GM21367 (cell line): ENCODE results near the gene GPR143.

ENCODE experiments used
- ATAC-seq: cut with Tn5 transposase; IDR thresholded peaks from one replicate; pipeline ENCODE4 v1.9.1; 2021; ENCODE audit not compliant: unreplicated experiment

Gene GPR143

GRCh38 chrX:9708923-9709553, 56.6 kb downstream of the GPR143 start:
- ATAC-seq = peak; percentile 79

DNA sequence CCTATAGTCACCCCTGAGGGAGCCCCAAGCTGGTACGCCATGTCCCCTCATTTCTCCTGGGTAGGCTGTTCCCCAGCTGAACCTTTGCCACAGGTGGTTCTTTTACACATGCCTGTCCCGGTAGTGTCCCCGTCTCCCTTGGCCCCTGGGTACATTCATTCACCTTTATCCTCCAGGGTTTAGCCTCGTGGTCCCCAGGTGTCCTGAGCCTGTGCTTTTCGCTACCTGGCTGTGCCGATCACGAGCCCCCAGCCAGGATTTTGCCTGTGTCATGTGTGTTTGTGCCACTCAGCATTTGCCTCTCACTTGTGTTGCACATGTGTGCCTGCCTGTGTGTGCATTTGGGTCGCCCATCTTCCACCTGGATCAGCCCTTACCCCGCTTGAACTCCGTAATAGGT, 57.6 kb downstream of the GPR143 start:
- no peak for ATAC-seq

DNA sequence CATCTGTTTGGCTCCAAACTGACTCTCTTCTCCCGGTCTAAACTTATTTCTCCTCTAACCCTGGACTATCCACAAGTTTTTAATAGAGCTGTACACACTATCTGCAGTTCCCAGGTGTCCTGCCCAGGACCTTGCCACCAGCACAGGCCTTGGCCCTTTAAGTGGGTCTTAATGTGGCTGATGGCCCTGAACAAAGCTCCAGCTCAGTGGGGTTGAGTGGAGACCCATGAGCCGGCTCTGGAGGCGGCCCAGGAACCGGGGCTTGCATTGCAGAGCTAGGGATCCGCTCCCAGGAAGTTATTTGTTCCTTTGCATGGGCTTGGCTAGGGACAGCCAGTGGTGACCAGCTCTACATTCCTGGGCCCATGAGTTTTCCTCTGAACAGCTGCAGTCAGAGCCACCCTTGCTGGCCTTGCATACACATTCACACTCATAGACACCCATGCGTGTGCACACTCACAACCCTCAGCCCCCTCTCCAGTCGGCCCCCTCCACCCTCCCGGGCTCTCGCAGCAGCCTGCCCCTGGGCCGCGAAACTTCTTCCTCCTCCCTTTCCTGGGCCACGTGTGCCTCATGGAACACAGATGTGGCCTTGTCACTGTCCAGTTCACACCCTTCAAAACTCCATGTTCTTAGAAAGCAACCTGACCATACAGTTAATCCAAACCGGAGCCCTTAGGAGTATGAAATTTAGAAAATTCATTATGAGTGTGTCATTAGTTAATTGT, 58.2 kb downstream of the GPR143 start:
- no peak for ATAC-seq

DNA sequence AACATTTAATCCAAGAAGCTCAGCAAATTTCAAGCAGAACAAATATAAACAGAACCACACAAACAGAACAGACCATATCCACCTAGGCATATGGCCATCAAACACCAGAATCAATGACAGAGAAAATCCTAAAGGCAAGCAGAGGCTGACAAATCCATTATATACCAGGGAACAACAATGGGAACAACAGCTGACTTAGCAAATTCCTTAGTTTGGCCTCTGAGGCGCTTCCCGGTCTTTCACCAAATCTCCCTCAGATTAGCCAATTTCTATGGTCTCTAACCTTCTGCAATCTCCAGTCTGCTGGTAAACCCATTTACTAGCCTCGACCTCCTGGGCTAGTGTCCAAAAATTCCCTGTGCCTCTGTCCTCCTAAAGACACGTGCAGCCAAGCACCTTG, 59.2 kb downstream of the GPR143 start:
- ATAC-seq = no peak

DNA sequence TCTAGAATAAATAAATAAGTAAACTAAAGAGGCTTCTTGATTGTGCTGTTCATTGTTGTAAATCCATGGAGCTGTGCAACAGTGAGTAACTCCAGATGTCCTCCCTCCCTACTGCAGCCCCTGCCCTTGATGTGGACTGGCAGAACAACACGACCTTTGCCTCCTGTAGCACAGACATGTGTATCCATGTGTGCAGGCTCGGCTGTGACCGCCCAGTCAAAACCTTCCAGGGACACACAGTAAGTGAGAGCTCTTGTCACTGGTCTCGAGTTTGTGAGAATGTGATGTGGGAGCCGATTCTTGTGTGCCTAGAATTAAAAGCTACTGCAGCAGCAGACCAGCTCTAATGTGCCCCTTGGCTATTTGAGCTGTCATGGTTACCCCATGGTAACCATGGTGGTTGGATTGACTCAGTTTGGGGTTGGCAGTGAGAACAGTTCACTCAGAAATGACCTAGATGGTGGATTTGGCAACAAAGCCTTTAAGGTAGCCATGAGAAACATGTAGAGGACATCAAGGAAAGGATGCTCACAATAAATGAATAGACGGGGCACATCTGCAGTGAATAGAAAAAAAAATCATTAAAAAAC, 60.7 kb downstream of the GPR143 start:
- ATAC-seq = no peak

- ATAC-seq = no peak
Measured at GRCh38 chrX:9703406-9703805, 62.2 kb downstream of the GPR143 start.

DNA sequence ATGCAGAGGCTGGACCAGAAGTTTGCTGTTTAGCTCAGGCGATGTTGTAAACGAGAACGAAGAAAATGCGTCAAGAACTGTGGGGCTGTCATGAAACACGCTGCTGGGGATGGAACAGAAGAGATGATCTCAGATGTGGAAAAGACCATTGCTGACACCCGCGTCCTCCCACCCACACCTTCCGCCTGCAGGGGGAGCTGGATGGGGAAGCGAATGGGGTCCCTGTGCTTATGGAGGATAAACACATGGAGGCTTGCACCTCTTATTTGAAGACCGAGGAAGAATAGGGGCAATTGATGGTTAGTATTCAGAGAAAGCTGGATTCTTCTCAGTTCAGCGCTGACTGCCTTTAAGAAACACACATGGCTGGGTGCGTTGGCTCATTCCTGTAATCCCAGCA, 63.9 kb downstream of the GPR143 start:
- no peak for ATAC-seq

GRCh38 chrX:9700555-9700954, 65.1 kb downstream of the GPR143 start:
- ATAC-seq = no peak

DNA sequence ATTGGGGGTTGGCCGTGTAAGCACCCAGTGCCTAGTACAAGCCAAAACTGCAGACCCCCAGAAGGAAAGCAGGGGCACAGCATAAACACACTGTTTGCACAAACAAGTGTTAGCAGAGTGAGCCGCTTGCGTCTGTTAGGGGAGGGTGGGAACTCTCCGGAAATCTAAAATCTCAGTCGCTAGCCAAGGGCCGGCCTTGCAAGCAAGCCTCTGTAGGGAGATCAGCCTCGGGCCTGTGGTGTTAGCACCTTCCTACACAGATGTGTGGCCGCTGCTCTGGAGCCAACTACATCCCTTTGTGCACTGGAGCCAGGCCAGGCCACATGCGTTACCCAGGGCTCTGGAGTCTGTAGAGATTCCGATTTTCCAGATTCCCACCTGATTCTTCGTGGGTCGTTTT, 67.1 kb downstream of the GPR143 start:
- no peak for ATAC-seq

- ATAC-seq = no peak
Measured at GRCh38 chrX:9693307-9694001, 72.2 kb downstream of the GPR143 start.

DNA sequence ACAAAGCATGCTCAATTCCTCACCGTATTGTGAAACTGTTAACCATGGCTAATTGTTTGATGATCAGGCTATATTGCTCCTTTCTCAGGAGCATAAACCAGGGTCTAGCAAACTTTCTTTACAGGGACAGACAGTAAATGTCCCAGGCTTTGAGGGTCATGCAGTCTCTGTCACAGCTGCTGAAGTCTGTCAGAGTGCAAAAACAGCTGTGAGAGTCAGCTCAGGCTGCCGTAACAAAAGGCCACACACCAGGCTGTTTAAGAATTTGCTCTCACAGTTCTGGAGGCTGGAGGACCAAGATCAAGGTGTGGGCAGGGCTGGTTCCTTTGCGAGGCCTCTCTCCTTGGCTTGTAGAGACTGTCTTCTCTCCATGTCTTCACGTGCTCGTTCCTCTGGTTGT, 75.6 kb downstream of the GPR143 start:
- no peak for ATAC-seq

GRCh38 chrX:9688833-9689232, 76.8 kb downstream of the GPR143 start:
- no peak for ATAC-seq

- ATAC-seq = no peak
Measured at GRCh38 chrX:9687899-9688298, 77.7 kb downstream of the GPR143 start.

GRCh38 chrX:9683350-9683749, 82.3 kb downstream of the GPR143 start:
- no peak for ATAC-seq

DNA sequence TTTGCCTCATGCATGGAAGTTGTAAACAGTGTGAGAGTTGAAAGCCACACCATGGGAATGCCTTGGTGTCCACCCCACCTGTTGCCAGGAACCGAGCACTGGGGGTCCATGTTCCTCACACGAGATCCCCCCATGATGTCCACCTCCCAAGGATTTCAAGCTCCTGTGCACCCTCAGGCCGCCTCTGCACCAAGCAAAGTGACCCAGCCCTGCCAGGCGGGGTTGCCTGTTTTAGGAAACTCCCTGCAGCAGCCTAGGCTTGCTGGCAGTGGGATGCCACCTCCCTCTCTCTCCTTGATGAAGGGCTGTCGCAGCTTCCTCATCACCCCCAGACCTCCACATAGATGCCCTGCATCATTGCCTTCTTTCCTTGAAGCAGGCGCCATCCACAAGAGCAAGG, 82.8 kb downstream of the GPR143 start:
- ATAC-seq = no peak

GRCh38 chrX:9682456-9682855, 83.2 kb downstream of the GPR143 start:
- no peak for ATAC-seq

DNA sequence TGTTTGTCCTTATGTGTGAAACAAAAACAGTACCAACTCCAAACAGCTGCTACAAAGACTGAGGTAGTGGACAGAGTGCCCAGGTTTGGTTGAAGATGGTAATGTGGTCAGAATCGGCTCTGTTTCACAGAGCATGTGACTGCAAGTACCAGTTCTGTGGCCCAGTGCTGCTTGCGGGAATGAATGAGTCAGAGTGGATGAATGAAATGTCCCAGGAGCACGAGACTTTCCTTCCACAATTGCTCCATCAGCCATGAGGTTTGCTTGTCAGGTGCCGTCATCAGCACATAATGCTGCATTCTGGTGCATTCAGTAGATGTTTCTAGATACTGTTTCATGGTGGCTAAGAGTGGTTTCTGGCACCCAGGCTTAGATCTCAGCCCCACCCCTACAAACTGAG, 84.2 kb downstream of the GPR143 start:
- ATAC-seq = no peak

GRCh38 chrX:9681011-9681410, 84.6 kb downstream of the GPR143 start:
- ATAC-seq = no peak

DNA sequence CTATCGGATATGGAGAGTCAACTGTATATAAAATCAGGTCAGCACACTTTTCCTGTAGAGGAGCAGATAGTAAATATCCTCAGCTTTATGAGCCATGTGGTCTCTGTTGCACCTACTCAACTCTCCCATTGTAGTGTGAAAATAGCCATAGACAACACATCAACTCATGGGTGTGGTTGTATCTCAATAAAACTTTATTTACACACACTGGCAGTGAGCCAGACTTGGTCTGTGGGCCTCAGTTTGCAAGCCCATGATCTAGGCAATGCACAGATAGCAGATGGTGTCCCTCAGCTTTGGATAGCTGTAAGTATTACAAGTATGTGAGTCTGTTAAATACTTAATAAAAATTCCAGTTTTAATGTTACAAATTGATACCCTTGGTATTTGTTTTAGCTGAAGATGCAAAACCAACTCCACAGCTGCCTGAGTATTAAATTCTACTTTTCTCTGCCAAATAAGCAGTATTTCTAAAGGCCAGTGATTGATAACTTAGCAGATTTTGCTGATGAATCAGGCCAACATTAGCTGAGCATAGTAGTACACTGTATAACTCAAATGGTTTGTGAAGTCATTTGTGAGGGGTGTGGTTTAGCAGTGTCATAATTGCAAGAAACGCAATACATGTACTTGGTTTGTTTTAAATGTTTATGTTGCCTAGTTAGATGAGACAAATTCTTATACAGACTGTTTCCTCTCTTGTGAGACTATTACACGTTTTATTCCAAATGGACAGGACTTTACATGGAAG, 87.3 kb downstream of the GPR143 start:
- no peak for ATAC-seq

GRCh38 chrX:9677098-9677739, 88.4 kb downstream of the GPR143 start:
- ATAC-seq = peak; percentile 96

DNA sequence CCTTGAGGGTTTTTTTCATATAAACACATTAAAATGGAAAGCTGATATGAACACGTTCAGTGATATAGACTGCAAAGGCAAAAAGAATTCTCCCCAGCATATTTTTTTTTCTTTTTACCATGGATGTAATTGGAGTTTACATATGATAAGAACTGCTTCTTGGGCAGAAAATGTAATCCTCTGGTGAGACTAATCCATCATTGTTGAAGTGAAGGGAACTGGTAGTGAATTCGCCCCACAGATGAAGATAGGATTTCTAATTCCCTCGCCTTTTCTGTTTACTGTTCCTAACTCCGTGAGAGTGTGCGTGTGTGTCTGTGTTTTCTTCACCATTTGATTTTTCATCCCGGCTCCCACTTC, 88.9 kb downstream of the GPR143 start:
- no peak for ATAC-seq
